Pancreas (tissue), 10 donors: Measurements from ENCODE around the gene ALKBH7. TPM values are rescaled to one million over a fixed set of nuclear protein-coding genes. Genes with fewer than 3 reads are reported as not detected.
"Not testable (repeated sequence)": the region's sequence is repeated elsewhere in the genome, so short reads cannot be mapped to it uniquely, and the experiment has no call there.

ENCODE experiments used
- ATAC-seq, 4 donors: fragments of 200-7000 bp; cut with Tn5 transposase; one replicate each; pipeline versions ENCODE4 v1.8.0 to v1.9.1; 2020; ENCODE audit warnings: mild to moderate bottlenecking in 4 of 4, moderate library complexity in 4 of 4
- DNase-seq, 6 donors: peaks; one replicate each; pipeline ENCODE4 v3.0.0-alpha.2; 2020
- FAIRE-seq: peaks from 2 replicates; lab custom pipeline; 2012; peaks lifted over from hg19 to GRCh38; lab: Jason Lieb, UNC
- H3K27ac ChIP-seq, 4 donors: fragments of 200-600 bp; sonication (generic); 1 replicate in 3 of 4; 2 replicates in 1 of 4; pipeline versions ENCODE4 v1.5.0 to v1.8.0; 2020
- H3K27me3 ChIP-seq, 4 donors: fragments of 200-600 bp; one replicate each; pipeline ENCODE4 v1.8.0; 2021
- H3K36me3 ChIP-seq, 3 donors: fragments of 200-600 bp; sonication (generic) in 1 of 3; one replicate each; pipeline versions ENCODE4 v1.5.0 to v1.8.0; 2020 to 2021
- H3K4me1 ChIP-seq, 3 donors: fragments of 200-600 bp; one replicate each; pipeline ENCODE4 v1.8.0; 2021
- H3K4me3 ChIP-seq, 4 donors: fragments of 200-600 bp; sonication (generic) in 2 of 4; one replicate each; pipeline versions ENCODE4 v1.5.0 to v1.8.0; 2020 to 2021
- H3K9me3 ChIP-seq, 4 donors: fragments of 200-600 bp; one replicate each; pipeline ENCODE4 v1.8.0; 2021
- CTCF ChIP-seq, 4 donors: fragments of 200-600 bp; sonication (generic) in 3 of 4; IDR thresholded peaks; one replicate each; pipeline versions ENCODE4 v1.5.0 to v1.8.0; 2021; ENCODE audit warnings: antibody characterized with exemption in 4 of 4
- WGBS, 2 donors: extraction: QIAGEN DNeasy Blood & Tissue Kit; methylation state at CpG; one replicate each; pipeline ENCODE4 v1.1.7; 2013; 5-methylcytosine and 5-hydroxymethylcytosine counted together
- intact Hi-C, 3 donors: fragments of 100-400 bp; cut with DNase I; formaldehyde crosslinking; loops; one replicate each; pipeline versions ENCODE4 v1.11.1 to v1.14.2; 2022
- polyA plus RNA-seq, 2 donors: library from polyadenylated mRNA; stranded (reverse); fragments of 200-250 nt; gene quantifications; one replicate each; pipeline ENCODE4 v1.2.3, GENCODE V29; 2013
- total RNA-seq, 6 donors: library from RNA; stranded (reverse); fragmentation: NEBNext Ultra II Directional in 4 of 6; extraction: Animal tissue kit (Norgen Biotek cat#: 25700) in 4 of 6; gene quantifications; one replicate each; pipeline versions ENCODE4 v1.2.1 to v1.2.4, GENCODE V29; 2021 to 2023
- donor health status: healthy with polysubstance abuse.
- donor health status: DM: no; HTN: no; CAD: no; lungs with moderate emphysema.
- donor health status: DM: no; HTN: no; CAD: no.
- donor health status: control.
- donor health status: control.
- donor health status: Bipolar disorder and iron deficiency.
- donor health status: DM: yes; HTN: yes; CAD: no.
- donor health status: DM: no; HTN: no; CAD: no.
- donor health status: DM: no; HTN: no; CAD: no.
- donor health status: DM: yes; HTN: yes; CAD: no.

Gene ALKBH7
- total and polyA plus RNA-seq, 8 donors, result 29.3 to 69.4 (median 53.4) TPM

GRCh38 chr19:6359568-6360341 lies 12.8 kb upstream of the ALKBH7 start:
- Histone ChIP-seq H3K27me3 (no peaks in the 10 kb centered on the region), H3K4me1 (peaks cover 0 to 6% (median 6%) of the 10 kb centered on the region in 3 donors), H3K36me3 (peaks cover 0 to 2% (median 0%) of the 10 kb centered on the region in 3 donors), H3K9me3 (no peaks in the 10 kb centered on the region), H3K4me3 (no peak overlapping the region), H3K27ac (no peak overlapping the region)
- no peak for TF ChIP-seq CTCF (IDR thresholded peaks at IDR 0.05)
- DNase-seq (no peak), FAIRE-seq (no peak), ATAC-seq (no peak)
- intact Hi-C loops, result no loop called here
- WGBS, 2 donors, result 84 to 88% methylated on average over 5 of the region's 5 CpGs

GRCh38 chr19:6360445-6360844 lies 12.1 kb upstream of the ALKBH7 start:
- H3K9me3 ChIP-seq, intact Hi-C loops, H3K36me3 ChIP-seq, H3K4me1 ChIP-seq, H3K4me3 ChIP-seq, H3K27ac ChIP-seq, H3K27me3 ChIP-seq, FAIRE-seq, ATAC-seq, DNase-seq: not testable (repeated sequence)
- 91 to 97% methylated on average over 12 of the region's 12 CpGs for WGBS, 2 donors

GRCh38 chr19:6360857-6361216 lies 11.8 kb upstream of the ALKBH7 start:
- peak overlapping the region in 2 of 4 donors; percentile 67 to 73 for H3K27ac ChIP-seq
- WGBS, 2 donors, result 96% methylated on average over 10 of the region's 10 CpGs

GRCh38 chr19:6362027-6362350 lies 10.6 kb upstream of the ALKBH7 start:
- ATAC-seq (peak in 3 of 4 donors; percentile 12 to 44 (median 20)), FAIRE-seq (no peak), DNase-seq (peak in 1 of 6 donors; percentile 31)
- 0% methylated on average over 6 to 7 of the region's 7 CpGs for WGBS, 2 donors
- H3K4me3 ChIP-seq, result peak overlapping the region; percentile 76 to 94 (median 90)
- intact Hi-C loops, result no loop called here
- peak overlapping the region; percentile 14 to 73 (median 56) for H3K27ac ChIP-seq
- TF ChIP-seq CTCF (IDR thresholded peaks at IDR 0.05), result no peak
- H3K4me1 ChIP-seq, result peaks cover 0 to 6% (median 6%) of the 10 kb centered on the region in 3 donors
- H3K27me3 ChIP-seq, result no peaks in the 10 kb centered on the region
- peaks cover 2 to 24% (median 10%) of the 10 kb centered on the region in 3 donors for H3K36me3 ChIP-seq
- H3K9me3 ChIP-seq, result no peaks in the 10 kb centered on the region

More at GRCh38 chr19:6360857-6361216, 11.8 kb upstream of the ALKBH7 start:
- H3K27me3 ChIP-seq, H3K9me3 ChIP-seq, FAIRE-seq, H3K4me1 ChIP-seq, intact Hi-C loops, DNase-seq, ATAC-seq: not testable (repeated sequence)
- Histone ChIP-seq H3K4me3 (peak overlapping the region in 3 of 4 donors; percentile 76 to 94 (median 87)), H3K36me3 (peaks cover 0 to 13% (median 4%) of the 10 kb centered on the region in 3 donors)

- no peak for DNase-seq
- ATAC-seq, result no peak
- WGBS, 2 donors, result 20 to 28% methylated on average over 11 of the region's 11 CpGs
Measured at GRCh38 chr19:6362351-6362801, 10.2 kb upstream of the ALKBH7 start.

More at GRCh38 chr19:6362351-6362801, 10.2 kb upstream of the ALKBH7 start:
- no peak for FAIRE-seq
- Histone ChIP-seq H3K27me3 (no peaks in the 10 kb centered on the region), H3K36me3 (peaks cover 2 to 26% (median 10%) of the 10 kb centered on the region in 3 donors), H3K4me1 (peaks cover 0 to 6% (median 6%) of the 10 kb centered on the region in 3 donors), H3K27ac (no peak overlapping the region), H3K4me3 (peak overlapping the region; percentile 76 to 94 (median 90)), H3K9me3 (no peaks in the 10 kb centered on the region)
- TF ChIP-seq CTCF (IDR thresholded peaks at IDR 0.05), result no peak
- intact Hi-C loops, result no loop called here
